H1 (cell line): ENCODE data around the gene UBE2E2. TPM values are rescaled to one million over a fixed set of nuclear protein-coding genes. Genes with fewer than 3 reads are reported as not detected.

Source experiments
- CTCF ChIA-PET: fragments of 300-600 bp; sonication (Branson Sonifier 250); formaldehyde crosslinking; loops from one replicate; lab custom pipeline; 2021; ENCODE audit not compliant: partially characterized antibody; lab: Charles Lee
- POLR2A ChIA-PET: fragments of 300-600 bp; sonication (Branson Sonifier 250); formaldehyde crosslinking; loops from one replicate; lab custom pipeline; 2021; ENCODE audit warnings: inconsistent platforms; ENCODE audit not compliant: partially characterized antibody; lab: Charles Lee
- DNase-seq, 2 experiments: peaks; one replicate each; pipeline versions ENCODE4 v3.0.0 to v3.0.0-alpha.2; 2010 to 2022; ENCODE audit warnings: low spot score in 2 of 2, low read depth in 1 of 2, mixed read lengths in 1 of 2
- FAIRE-seq: peaks from 2 replicates; lab custom pipeline; 2011; peaks lifted over from hg19 to GRCh38; lab: Jason Lieb, UNC
- H2AFZ ChIP-seq: 2 replicates; pipeline ENCODE4 v1.8.1; 2012; ENCODE audit warnings: low read length, inconsistent platforms
- H2AK5ac ChIP-seq: 2 replicates; pipeline ENCODE4 v1.6.1; 2013; ENCODE audit warnings: low read depth, low read length
- H2BK120ac ChIP-seq: replicated peaks from 2 replicates; pipeline ENCODE3; 2013; ENCODE audit warnings: low read depth, low read length, inconsistent platforms
- H2BK12ac ChIP-seq: 2 replicates; pipeline ENCODE4 v1.6.1; 2013; ENCODE audit warnings: low read depth, low read length
- H2BK15ac ChIP-seq: 2 replicates; pipeline ENCODE4 v1.6.1; 2013; ENCODE audit warnings: low read length
- H2BK20ac ChIP-seq: 2 replicates; pipeline ENCODE4 v1.6.1; 2013; ENCODE audit warnings: low read length
- H2BK5ac ChIP-seq: 2 replicates; pipeline ENCODE4 v1.6.1; 2013; ENCODE audit warnings: low read depth, low read length
- H3K14ac ChIP-seq: 2 replicates; pipeline ENCODE4 v1.6.1; 2013; ENCODE audit warnings: inconsistent platforms; ENCODE audit not compliant: insufficient read length
- H3K18ac ChIP-seq: 2 replicates; pipeline ENCODE4 v1.6.1; 2013; ENCODE audit warnings: low read length; ENCODE audit errors: extremely low read depth
- H3K23ac ChIP-seq: 2 replicates; pipeline ENCODE4 v1.6.1; 2013; ENCODE audit warnings: inconsistent platforms; ENCODE audit not compliant: insufficient read length
- H3K23me2 ChIP-seq: 2 replicates; pipeline ENCODE4 v1.6.1; 2013; ENCODE audit warnings: low read depth, low read length
- H3K27ac ChIP-seq: 2 replicates; pipeline ENCODE4 v1.6.1; 2011; ENCODE audit warnings: low read depth, low read length, inconsistent platforms
- H3K27me3 ChIP-seq, 4 experiments: replicated peaks in 1 of 4; 1 replicate in 1 of 4; 2 replicates in 3 of 4; pipeline versions ENCODE4 v1.6.1 to v1.8.1; 2011 to 2013; ENCODE audit warnings: low read length in 3 of 4, mild to moderate bottlenecking in 3 of 4, inconsistent platforms in 2 of 4, mixed read lengths in 2 of 4, moderate library complexity in 1 of 4; ENCODE audit not compliant: control insufficient read depth in 3 of 4, insufficient read depth in 3 of 4; ENCODE audit errors: extremely low read depth in 1 of 4
- H3K36me3 ChIP-seq, 4 experiments: 2 replicates each; pipeline versions ENCODE4 v1.6.1 to v1.8.1; 2011 to 2013; ENCODE audit warnings: mild to moderate bottlenecking in 4 of 4, low read length in 3 of 4, moderate library complexity in 2 of 4, control low read depth in 1 of 4, inconsistent platforms in 1 of 4; ENCODE audit not compliant: insufficient read depth in 4 of 4, control insufficient read depth in 2 of 4
- H3K4ac ChIP-seq: replicated peaks from 2 replicates; pipeline ENCODE3; 2013; ENCODE audit warnings: low read length, low read depth, mixed read lengths, inconsistent platforms; ENCODE audit not compliant: insufficient read length
- H3K4me1 ChIP-seq, 4 experiments: replicated peaks in 1 of 4; 1 replicate in 1 of 4; 2 replicates in 3 of 4; pipeline versions ENCODE4 v1.6.1 to v1.8.1; 2011 to 2013; ENCODE audit warnings: low read length in 3 of 4, inconsistent platforms in 2 of 4, mixed read lengths in 1 of 4; ENCODE audit not compliant: insufficient read depth in 4 of 4, control insufficient read depth in 3 of 4
- H3K4me2 ChIP-seq, 2 experiments: 2 replicates each; pipeline versions ENCODE4 v1.6.1 to v1.8.1; 2011 to 2013; ENCODE audit warnings: low read depth in 2 of 2, low read length in 2 of 2, control low read depth in 1 of 2, inconsistent platforms in 1 of 2, mild to moderate bottlenecking in 1 of 2; ENCODE audit not compliant: insufficient read depth in 1 of 2
- H3K4me3 ChIP-seq, 4 experiments: fragments of 200-600, 300-600 bp in 1 of 4; sonication (generic), shearing (Covaris generic), sonication (Bioruptor Twin) in 1 of 4; 2 replicates each; pipeline versions ENCODE4 v1.5.1 to v1.8.1; 2011 to 2016; ENCODE audit warnings: low read length in 4 of 4, low read depth in 3 of 4, control low read depth in 2 of 4, inconsistent platforms in 2 of 4, mild to moderate bottlenecking in 2 of 4, mixed read lengths in 1 of 4, moderate library complexity in 1 of 4; ENCODE audit not compliant: insufficient read depth in 2 of 4; ENCODE audit errors: extremely low read depth in 1 of 4
- H3K56ac ChIP-seq: replicated peaks from 2 replicates; pipeline ENCODE3; 2013; ENCODE audit warnings: low read depth, mild to moderate bottlenecking, mixed read lengths, low read length, inconsistent platforms; ENCODE audit not compliant: insufficient read length
- H3K79me1 ChIP-seq: 2 replicates; pipeline ENCODE4 v1.6.1; 2013; ENCODE audit warnings: low read depth, low read length, control low read depth
- H3K79me2 ChIP-seq, 2 experiments: 2 replicates each; pipeline versions ENCODE4 v1.6.1 to v1.8.1; 2012 to 2013; ENCODE audit warnings: low read length in 2 of 2, mild to moderate bottlenecking in 2 of 2, inconsistent platforms in 1 of 2; ENCODE audit not compliant: insufficient read depth in 2 of 2, control insufficient read depth in 1 of 2
- H3K9ac ChIP-seq, 4 experiments: replicated peaks in 1 of 4; 1 replicate in 1 of 4; 2 replicates in 3 of 4; pipeline versions ENCODE4 v1.6.1 to v1.8.1; 2011 to 2013; ENCODE audit warnings: low read depth in 3 of 4, low read length in 3 of 4, control low read depth in 2 of 4, mild to moderate bottlenecking in 2 of 4, moderate library complexity in 2 of 4, inconsistent platforms in 1 of 4; ENCODE audit errors: extremely low read depth in 1 of 4
- H3K9me3 ChIP-seq, 2 experiments: 2 replicates each; pipeline versions ENCODE4 v1.6.1 to v1.8.1; 2012 to 2013; ENCODE audit warnings: mild to moderate bottlenecking in 2 of 2, moderate library complexity in 2 of 2, control low read depth in 1 of 2, inconsistent platforms in 1 of 2, low read depth in 1 of 2, low read length in 1 of 2, mixed read lengths in 1 of 2; ENCODE audit not compliant: insufficient read depth in 2 of 2
- H4K20me1 ChIP-seq, 2 experiments: replicated peaks in 1 of 2; 2 replicates each; pipeline versions ENCODE3 to v1.8.1; 2011 to 2013; ENCODE audit warnings: inconsistent platforms in 2 of 2, low read length in 2 of 2, mild to moderate bottlenecking in 1 of 2; ENCODE audit not compliant: insufficient read depth in 2 of 2, control insufficient read depth in 1 of 2
- H4K5ac ChIP-seq: 2 replicates; pipeline ENCODE4 v1.6.1; 2013; ENCODE audit warnings: low read length, low read depth, mixed read lengths, inconsistent platforms; ENCODE audit not compliant: insufficient read length
- H4K8ac ChIP-seq: 2 replicates; pipeline ENCODE4 v1.8.0; 2013; ENCODE audit warnings: mild to moderate bottlenecking, moderate library complexity, low read length, inconsistent platforms; ENCODE audit not compliant: insufficient read depth; ENCODE audit errors: extremely low read depth
- H4K91ac ChIP-seq: replicated peaks from 2 replicates; pipeline ENCODE3; 2013; ENCODE audit warnings: low read length, mixed read lengths, inconsistent platforms; ENCODE audit not compliant: insufficient read length
- ATF2 ChIP-seq: IDR thresholded peaks from 2 replicates; pipeline ENCODE4 v1.6.1; 2012; ENCODE audit warnings: low read length, inconsistent platforms
- CREB1 ChIP-seq: IDR thresholded peaks from 2 replicates; pipeline ENCODE4 v1.6.1; 2012; ENCODE audit warnings: inconsistent platforms
- FOSL1 ChIP-seq: IDR thresholded peaks from 2 replicates; pipeline ENCODE4 v1.6.1; 2011; ENCODE audit warnings: mild to moderate bottlenecking, low read depth, low read length, moderate library complexity; ENCODE audit not compliant: insufficient read depth
- GTF2F1 ChIP-seq: IDR thresholded peaks from 2 replicates; pipeline ENCODE4 v1.6.1; 2012; ENCODE audit warnings: low read depth, low read length, improper control_type of control experiment, borderline replicate concordance
- HDAC6 ChIP-seq: IDR thresholded peaks from one replicate; pipeline ENCODE4 v1.7.1; 2012; ENCODE audit warnings: low read depth, mild to moderate bottlenecking, inconsistent platforms, low read length, moderate library complexity
- PHF8 ChIP-seq: fragments of 200-600 bp; sonication (generic); conservative IDR thresholded peaks from 2 replicates; pipeline ENCODE4 v1.7.1; 2012; ENCODE audit warnings: low read depth, mild to moderate bottlenecking, inconsistent platforms, low read length, moderate library complexity
- SP2 ChIP-seq: IDR thresholded peaks from 2 replicates; pipeline ENCODE4 v1.6.1; 2012; ENCODE audit warnings: mild to moderate bottlenecking, low read length, inconsistent platforms
- SRF ChIP-seq: IDR thresholded peaks from 2 replicates; pipeline ENCODE4 v1.6.1; 2011; ENCODE audit warnings: mild to moderate bottlenecking, low read depth, low read length, moderate library complexity
- ZNF274 ChIP-seq: IDR thresholded peaks from 2 replicates; pipeline ENCODE4 v1.7.0; 2012; ENCODE audit warnings: low read length, borderline replicate concordance; ENCODE audit errors: extremely low read depth
- WGBS, 2 experiments: shearing (Covaris generic) in 1 of 2; methylation state at CpG; one replicate each; pipeline versions ENCODE4 v1.1.6 to v1.1.7; 2013 to 2015; ENCODE audit warnings: low lambda C conversion rate in 2 of 2, mixed read lengths in 2 of 2, inconsistent platforms in 1 of 2, low coverage in 1 of 2, missing lambda C conversion rate in 1 of 2; ENCODE audit not compliant: insufficient replicate concordance in 2 of 2, insufficient coverage in 1 of 2, insufficient read length in 1 of 2; ENCODE audit errors: extremely low coverage in 1 of 2, missing lambda C conversion rate in 1 of 2; 5-methylcytosine and 5-hydroxymethylcytosine counted together
- polyA plus RNA-seq, 7 experiments: library from polyadenylated mRNA; depleted of rRNA in 3 of 7; stranded (reverse) in 5 of 7; unstranded in 2 of 7; fragments of >200 nt in 5 of 7; fragments of 200-250 nt in 2 of 7; gene quantifications; 1 replicate in 5 of 7; 2 replicates in 1 of 7; 4 replicates in 1 of 7; pipeline versions ENCODE4 v1.2.1 to v1.2.3, GENCODE V29; 2011 to 2013; ENCODE audit warnings: missing spikeins in 2 of 7, mixed read lengths in 2 of 7
- total RNA-seq: library from RNA; stranded (reverse); fragmentation: NEBNext Ultra II Directional; extraction: Animal tissue kit (Norgen Biotek cat#: 25700); gene quantifications from 2 replicates; pipeline ENCODE4 v1.2.1, GENCODE V29; 2021
- TF ChIP-seq, protein P1 (sequence below): IDR thresholded peaks from 2 replicates; pipeline ENCODE4 v1.6.1; 2011; ENCODE audit warnings: low read length, improper control_type of control experiment

UBE2E2 gene
- total and polyA plus RNA-seq, 2 of the 8 experiments (the other 6 are each of a cell fraction or from before 2014, with no cell fraction given) = 57.6 to 70.6 TPM

DNA sequence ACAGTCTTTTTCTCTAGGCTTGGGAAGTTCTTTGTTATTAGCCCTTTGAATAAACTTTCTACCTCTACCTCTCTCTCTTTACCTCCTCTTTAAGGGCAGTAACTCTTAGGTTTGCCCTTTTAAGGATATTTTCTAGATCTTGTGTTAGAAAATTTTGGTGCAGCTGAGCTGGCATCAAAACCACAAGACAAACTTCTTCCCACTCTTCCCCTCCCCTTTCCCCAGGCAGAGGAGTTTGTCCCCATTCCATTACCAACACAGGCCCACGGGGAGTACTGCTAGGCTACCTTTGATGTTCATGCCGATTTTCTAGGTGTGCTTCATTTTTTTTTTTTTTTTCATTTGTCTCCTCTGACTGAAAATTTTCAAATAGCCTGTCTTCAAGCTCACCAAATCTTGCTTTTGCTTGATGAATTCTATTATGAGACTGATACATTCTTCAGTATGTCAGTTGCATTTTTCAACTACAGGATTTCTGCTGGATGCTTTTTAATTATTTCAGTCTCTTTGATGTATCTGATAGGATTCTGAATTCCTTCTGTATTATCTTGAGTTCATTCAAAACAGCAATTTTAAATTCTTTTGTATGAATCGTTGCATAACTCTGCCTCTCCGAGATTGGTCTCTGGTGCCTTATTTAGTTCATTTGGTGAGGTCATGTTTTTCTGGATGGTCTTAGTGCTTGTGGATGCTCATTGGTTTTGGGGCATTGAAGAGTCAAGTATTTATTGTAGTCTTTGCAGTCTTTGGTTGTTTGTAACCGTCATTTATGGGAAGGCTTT, 112.0 kb downstream of the UBE2E2 start:
- no peak overlapping the region for H3K9ac ChIP-seq
- no peak overlapping the region for H4K8ac ChIP-seq
- no peak overlapping the region for H4K91ac ChIP-seq
- no peak overlapping the region for H3K4ac ChIP-seq
- POLR2A ChIA-PET = no interaction called here
- no peak overlapping the region for H3K4me3 ChIP-seq
- H3K9me3 ChIP-seq = peaks cover 5 to 8% of the 10 kb centered on the region in 2 experiments; a peak in 2 of 4 replicates
- no peak overlapping the region for H2AFZ ChIP-seq
- H3K36me3 ChIP-seq = 0 out of 8 replicates have a peak, but pooled peaks cover 0 to 2% (median 0%) of the 10 kb centered on the region in 4 experiments
- H3K56ac ChIP-seq = no peak overlapping the region
- H3K23ac ChIP-seq = no peak overlapping the region
- no peak overlapping the region for H2BK20ac ChIP-seq
- H3K4me2 ChIP-seq = no peak overlapping the region
- DNase-seq = no peak
- H3K18ac ChIP-seq = no peak overlapping the region
- WGBS, 2 experiments = 85% methylated on average over 5 of the region's 5 CpGs; no CpG with 5 or more reads in 1 of the 2 experiments
- H4K5ac ChIP-seq = no peak overlapping the region
- H3K14ac ChIP-seq = no peak overlapping the region
- no peak overlapping the region for H2BK5ac ChIP-seq
- CTCF ChIA-PET = no interaction called here
- H4K20me1 ChIP-seq = peaks cover 0 to 2% of the 10 kb centered on the region in 2 experiments
- no peak overlapping the region for H3K27ac ChIP-seq
- no peaks in the 10 kb centered on the region; the same call in 1 of the 2 replicates for H3K79me1 ChIP-seq
- H3K27me3 ChIP-seq = no peaks in the 10 kb centered on the region
- peaks cover 0 to 16% of the 10 kb centered on the region in 2 experiments; a peak in 2 of 4 replicates for H3K79me2 ChIP-seq
- no peak overlapping the region for H2BK15ac ChIP-seq
- no peak overlapping the region for H2BK120ac ChIP-seq
- no peaks in the 10 kb centered on the region for H3K23me2 ChIP-seq
- no peak overlapping the region for H2BK12ac ChIP-seq
- FAIRE-seq = no peak
- no peaks in the 10 kb centered on the region for H3K4me1 ChIP-seq
- H2AK5ac ChIP-seq = no peak overlapping the region
- TF ChIP-seq ATF2 = no peak
- TF ChIP-seq PHF8 = no peak
- TF ChIP-seq ZNF274 = no peak
- no peak for TF ChIP-seq GTF2F1
- TF ChIP-seq, protein P1, sequence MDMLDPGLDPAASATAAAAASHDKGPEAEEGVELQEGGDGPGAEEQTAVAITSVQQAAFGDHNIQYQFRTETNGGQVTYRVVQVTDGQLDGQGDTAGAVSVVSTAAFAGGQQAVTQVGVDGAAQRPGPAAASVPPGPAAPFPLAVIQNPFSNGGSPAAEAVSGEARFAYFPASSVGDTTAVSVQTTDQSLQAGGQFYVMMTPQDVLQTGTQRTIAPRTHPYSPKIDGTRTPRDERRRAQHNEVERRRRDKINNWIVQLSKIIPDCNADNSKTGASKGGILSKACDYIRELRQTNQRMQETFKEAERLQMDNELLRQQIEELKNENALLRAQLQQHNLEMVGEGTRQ = no peak
- no peak for TF ChIP-seq SRF
- TF ChIP-seq FOSL1 = no peak
- no peak for TF ChIP-seq SP2
- no peak for TF ChIP-seq CREB1
- no peak for TF ChIP-seq HDAC6
